Upper lobe of right lung (tissue), 1 donor: ENCODE results near the gene MMP17. TPM values are rescaled to one million over a fixed set of nuclear protein-coding genes. Genes with fewer than 3 reads are reported as not detected.

Source experiments
- ATAC-seq: fragments of 200-7000 bp; cut with Tn5 transposase; one replicate; pipeline ENCODE4 v1.9.1; 2020; ENCODE audit warnings: mild to moderate bottlenecking, moderate library complexity
- DNase-seq: peaks from one replicate; pipeline ENCODE4 v3.0.0-alpha.2; 2020
- H3K27ac ChIP-seq: fragments of 200-600 bp; one replicate; pipeline ENCODE4 v1.8.0; 2022
- H3K27me3 ChIP-seq: fragments of 200-600 bp; one replicate; pipeline ENCODE4 v1.8.0; 2022; ENCODE audit warnings: mild to moderate bottlenecking
- H3K36me3 ChIP-seq: fragments of 200-600 bp; one replicate; pipeline ENCODE4 v1.8.0; 2022
- H3K4me1 ChIP-seq: fragments of 200-600 bp; one replicate; pipeline ENCODE4 v1.8.0; 2022
- H3K4me3 ChIP-seq: fragments of 200-600 bp; one replicate; pipeline ENCODE4 v1.8.0; 2022; ENCODE audit warnings: mild to moderate bottlenecking
- H3K9me3 ChIP-seq: fragments of 200-600 bp; one replicate; pipeline ENCODE4 v1.8.0; 2022
- intact Hi-C: fragments of 100-400 bp; cut with DNase I; formaldehyde crosslinking; loops from one replicate; pipeline ENCODE4 v1.11.0; 2022
- total RNA-seq: library from RNA; stranded (reverse); fragmentation: NEBNext Ultra II Directional; extraction: Animal tissue kit (Norgen Biotek cat#: 25700); gene quantifications from one replicate; pipeline ENCODE4 v1.2.1, GENCODE V29; 2021
- TF ChIP-seq, protein P1 (sequence below): fragments of 200-600 bp; IDR thresholded peaks from one replicate; pipeline ENCODE4 v1.8.0; 2022; ENCODE audit warnings: antibody characterized with exemption
- donor health status: DM: no; HTN: yes; CAD: no; lungs with severe emphysema.

Gene MMP17
- total RNA-seq, 1 donor from 2014 or later = 4.1 TPM

DNA sequence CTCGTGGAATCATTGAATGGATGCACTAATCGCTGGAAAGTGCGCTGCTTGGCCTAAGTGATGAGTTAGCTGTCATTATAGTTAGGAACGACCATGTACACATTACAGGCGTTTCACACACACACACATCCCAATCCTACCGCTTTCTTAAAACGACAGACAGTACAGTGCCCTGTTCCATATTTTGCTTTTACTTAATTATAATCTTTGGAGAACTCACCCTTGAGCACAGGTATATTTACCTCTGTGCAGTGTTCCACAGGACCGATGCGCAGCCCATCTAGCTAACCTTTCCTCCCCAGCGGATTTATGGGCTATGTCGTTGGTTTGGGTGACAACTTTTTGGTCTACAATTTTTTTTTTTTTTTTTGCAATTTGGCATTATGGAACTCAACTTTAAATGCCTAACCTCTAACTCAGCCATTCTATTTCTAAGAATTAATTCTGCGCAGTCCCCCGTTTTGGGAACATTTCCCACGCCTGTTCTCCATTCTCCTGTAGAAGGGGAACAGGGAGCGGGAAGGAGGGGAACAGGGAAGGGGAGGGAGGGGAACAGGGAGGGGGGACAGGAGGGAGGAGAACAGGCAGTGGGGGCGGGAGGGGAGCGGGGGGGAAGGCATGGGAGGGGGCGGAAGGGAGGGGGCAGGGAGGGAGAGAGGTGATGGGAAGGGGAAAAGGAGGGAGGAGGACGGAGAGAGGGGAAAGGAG, 65.6 kb downstream of the MMP17 start:
- DNase-seq (no peak), ATAC-seq (no peak)
- H3K36me3 ChIP-seq = no peaks in the 10 kb centered on the region
- peaks cover 18% of the 10 kb centered on the region for H3K4me1 ChIP-seq
- intact Hi-C loops = no loop called here
- TF ChIP-seq, protein P1, sequence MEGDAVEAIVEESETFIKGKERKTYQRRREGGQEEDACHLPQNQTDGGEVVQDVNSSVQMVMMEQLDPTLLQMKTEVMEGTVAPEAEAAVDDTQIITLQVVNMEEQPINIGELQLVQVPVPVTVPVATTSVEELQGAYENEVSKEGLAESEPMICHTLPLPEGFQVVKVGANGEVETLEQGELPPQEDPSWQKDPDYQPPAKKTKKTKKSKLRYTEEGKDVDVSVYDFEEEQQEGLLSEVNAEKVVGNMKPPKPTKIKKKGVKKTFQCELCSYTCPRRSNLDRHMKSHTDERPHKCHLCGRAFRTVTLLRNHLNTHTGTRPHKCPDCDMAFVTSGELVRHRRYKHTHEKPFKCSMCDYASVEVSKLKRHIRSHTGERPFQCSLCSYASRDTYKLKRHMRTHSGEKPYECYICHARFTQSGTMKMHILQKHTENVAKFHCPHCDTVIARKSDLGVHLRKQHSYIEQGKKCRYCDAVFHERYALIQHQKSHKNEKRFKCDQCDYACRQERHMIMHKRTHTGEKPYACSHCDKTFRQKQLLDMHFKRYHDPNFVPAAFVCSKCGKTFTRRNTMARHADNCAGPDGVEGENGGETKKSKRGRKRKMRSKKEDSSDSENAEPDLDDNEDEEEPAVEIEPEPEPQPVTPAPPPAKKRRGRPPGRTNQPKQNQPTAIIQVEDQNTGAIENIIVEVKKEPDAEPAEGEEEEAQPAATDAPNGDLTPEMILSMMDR = no peak
- peak overlapping the region; percentile 80 for H3K4me3 ChIP-seq
- no peaks in the 10 kb centered on the region for H3K9me3 ChIP-seq
- H3K27me3 ChIP-seq = no peaks in the 10 kb centered on the region
- no peak overlapping the region for H3K27ac ChIP-seq

DNA sequence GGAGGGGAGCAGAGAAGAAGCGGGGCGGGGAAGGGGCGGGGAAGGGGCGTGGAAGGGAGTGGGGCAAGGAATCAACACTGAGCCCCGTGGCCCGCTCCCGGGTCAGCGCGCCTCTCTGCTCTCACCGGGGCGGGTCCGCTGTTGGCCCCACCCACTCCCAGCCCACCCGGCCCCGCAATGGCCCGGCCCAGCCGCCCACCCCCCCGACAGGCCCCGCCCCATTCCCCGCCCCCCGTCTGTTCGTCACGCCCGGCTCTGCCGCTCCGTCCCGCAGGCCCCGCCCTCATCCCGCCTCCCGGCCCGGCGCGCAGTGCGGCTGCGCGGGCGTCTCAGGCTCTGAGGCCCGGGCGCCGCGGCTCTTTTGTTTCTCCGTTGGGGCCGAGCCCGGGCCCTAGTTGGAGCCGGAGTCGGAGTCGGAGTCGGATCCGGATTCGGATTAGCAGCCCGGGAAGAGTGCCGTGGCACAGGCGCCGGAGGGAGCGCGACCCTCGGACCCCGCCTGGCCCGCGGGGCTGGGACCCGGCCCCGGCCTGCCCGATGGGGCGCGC, 66.2 kb downstream of the MMP17 start, which contains the start of gene ULK1:
Gene ULK1, plus strand, starts transcription at position 310 of the 548 bp plus-strand sequence. CDS start 380 bp downstream, outside the sequence.
- H3K27ac ChIP-seq = peak within 1 kb of the TSS; percentile 96
- ATAC-seq = peak; percentile 83
- H3K4me3 ChIP-seq = peak within 1 kb of the TSS; percentile 80
- peaks cover 18% of the 10 kb centered on the region for H3K4me1 ChIP-seq
- H3K9me3 ChIP-seq = no peaks in the 10 kb centered on the region
- no peaks in the 10 kb centered on the region for H3K36me3 ChIP-seq
- peak; percentile 96 for DNase-seq
- TF ChIP-seq, protein P1 = no peak
- no peaks in the 10 kb centered on the region for H3K27me3 ChIP-seq
- intact Hi-C loops = no loop called here

GRCh38 chr12:131894981-131895639, 66.9 kb downstream of the MMP17 start:
- intact Hi-C loops = loop anchor here (5.0 kb wide), 1 partner anchor 47 kb away; no protein-coding TSS in a partner anchor
- Histone ChIP-seq H3K4me3 (peak overlapping the region; percentile 80), H3K4me1 (peaks cover 18% of the 10 kb centered on the region), H3K36me3 (no peaks in the 10 kb centered on the region), H3K27me3 (no peaks in the 10 kb centered on the region), H3K27ac (peak overlapping the region; percentile 96), H3K9me3 (no peaks in the 10 kb centered on the region)
- ATAC-seq (no peak), DNase-seq (peak; percentile 68)
- TF ChIP-seq, protein P1 = no peak

GRCh38 chr12:131895640-131896079, 67.5 kb downstream of the MMP17 start:
- ATAC-seq (no peak), DNase-seq (no peak)
- peaks cover 23% of the 10 kb centered on the region for H3K4me1 ChIP-seq
- H3K27me3 ChIP-seq = no peaks in the 10 kb centered on the region
- peak overlapping the region; percentile 80 for H3K4me3 ChIP-seq
- TF ChIP-seq, protein P1 = no peak
- peak overlapping the region; percentile 96 for H3K27ac ChIP-seq
- intact Hi-C loops = loop anchor here (5.0 kb wide), 1 partner anchor 47 kb away; no protein-coding TSS in a partner anchor
- H3K36me3 ChIP-seq = no peaks in the 10 kb centered on the region
- H3K9me3 ChIP-seq = no peaks in the 10 kb centered on the region

GRCh38 chr12:131896080-131896810, 68.1 kb downstream of the MMP17 start:
- H3K9me3 ChIP-seq = no peaks in the 10 kb centered on the region

More at GRCh38 chr12:131896080-131896810, 68.1 kb downstream of the MMP17 start:
- intact Hi-C loops = loop anchor here (5.0 kb wide), 1 partner anchor 46 kb away; no protein-coding TSS in a partner anchor
- ATAC-seq (peak; percentile 87), DNase-seq (peak; percentile 96)
- peak overlapping the region; percentile 80 for H3K4me3 ChIP-seq
- H3K27ac ChIP-seq = peak overlapping the region; percentile 96
- no peaks in the 10 kb centered on the region for H3K36me3 ChIP-seq
- H3K4me1 ChIP-seq = peaks cover 29% of the 10 kb centered on the region
- TF ChIP-seq, protein P1 = no peak
- no peaks in the 10 kb centered on the region for H3K27me3 ChIP-seq
